Upper lobe of left lung (tissue), 6 donors: ENCODE measurements around the gene ATP6V1B1. TPM values are rescaled to one million over a fixed set of nuclear protein-coding genes. Genes with fewer than 3 reads are reported as not detected.
"Not testable (repeated sequence)": the region's sequence is repeated elsewhere in the genome, so short reads cannot be mapped to it uniquely, and the experiment has no call there.

Source experiments
- ATAC-seq, 2 donors: fragments of 200-7000 bp; cut with Tn5 transposase; one replicate each; pipeline ENCODE4 v1.9.1; 2022; ENCODE audit warnings: mild to moderate bottlenecking in 2 of 2, moderate library complexity in 2 of 2; ENCODE audit not compliant: low FRiP score in 2 of 2
- DNase-seq, 2 donors: peaks; one replicate each; pipeline ENCODE4 v3.0.0-alpha.2; 2019 to 2020
- H3K27ac ChIP-seq, 4 donors: fragments of 200-600 bp; sonication (generic); one replicate each; pipeline ENCODE4 v1.5.1; 2016 to 2019
- H3K27me3 ChIP-seq, 4 donors: fragments of 200-600 bp; sonication (generic); one replicate each; pipeline ENCODE4 v1.5.1; 2017 to 2019
- H3K36me3 ChIP-seq, 4 donors: fragments of 200-600 bp; sonication (generic); one replicate each; pipeline ENCODE4 v1.5.1; 2016 to 2019
- H3K4me1 ChIP-seq, 4 donors: fragments of 200-600 bp; sonication (generic); one replicate each; pipeline ENCODE4 v1.5.1; 2018 to 2019
- H3K4me3 ChIP-seq, 4 donors: fragments of 200-600 bp; sonication (generic); one replicate each; pipeline ENCODE4 v1.5.1; 2017 to 2019; ENCODE audit warnings: mild to moderate bottlenecking in 2 of 4, moderate library complexity in 1 of 4
- H3K9me3 ChIP-seq, 4 donors: fragments of 200-600 bp; sonication (generic); one replicate each; pipeline ENCODE4 v1.5.1; 2018 to 2019
- EP300 ChIP-seq, 4 donors: sonication (generic); formaldehyde crosslinking; IDR thresholded peaks; one replicate each; pipeline ENCODE4 v1.5.1; 2017; ENCODE audit warnings: antibody characterized with exemption in 4 of 4, control low read depth in 2 of 4
- POLR2A ChIP-seq, 4 donors: fragments of 450-650 bp; IDR thresholded peaks; one replicate each; pipeline ENCODE4 v1.5.1; 2016 to 2017; ENCODE audit warnings: antibody characterized with exemption in 4 of 4, mild to moderate bottlenecking in 2 of 4
- POLR2AphosphoS5 ChIP-seq, 2 donors: sonication (generic); formaldehyde crosslinking; IDR thresholded peaks; one replicate each; pipeline ENCODE4 v1.5.1; 2017; ENCODE audit warnings: antibody characterized with exemption in 2 of 2
- WGBS, 2 donors: methylation state at CpG; one replicate each; pipeline ENCODE4 v1.1.5; 2017 to 2018; 5-methylcytosine and 5-hydroxymethylcytosine counted together
- small RNA-seq, 4 donors: library from RNA; depleted of rRNA; stranded (forward); fragments of <200 nt; gene quantifications; one replicate each; pipeline ENCODE3, GENCODE V24; 2016
- total RNA-seq, 6 donors: library from RNA; depleted of rRNA in 4 of 6; stranded (reverse); fragments of >200 nt in 4 of 6; gene quantifications; one replicate each; pipeline versions ENCODE4 v1.1.0 to v1.2.1, GENCODE V29; 2016 to 2021
- TF ChIP-seq, protein P1 (sequence below), 6 experiments: fragments of 450-650 bp in 4 of 6; fragments of 200-600 bp in 2 of 6; sonication (generic) in 2 of 6; IDR thresholded peaks; one replicate each; pipeline ENCODE4 v1.5.1; 2016 to 2019; ENCODE audit warnings: antibody characterized with exemption in 6 of 6
- donor health status: DM: no; HTN: no; CAD: no; lungs with moderate emphysema.
- donor health status: DM: no; HTN: yes; CAD: no; lungs with severe emphysema.

The ATP6V1B1 gene
- total RNA-seq, 6 donors from 2014 or later: 1.6 to 23.0 (median 3.2) TPM; not detected in 1

- Histone ChIP-seq H3K4me1 (peaks cover 0 to 2% (median under 1%) of the 10 kb centered on the region in 4 donors), H3K27me3 (no peaks in the 10 kb centered on the region), H3K9me3 (no peaks in the 10 kb centered on the region), H3K4me3 (no peak overlapping the region), H3K27ac (no peak overlapping the region), H3K36me3 (no peaks in the 10 kb centered on the region)
- ATAC-seq (no peak), DNase-seq (no peak)
- TF ChIP-seq POLR2A (IDR thresholded peaks at IDR 0.05) (no peak), POLR2AphosphoS5 (IDR thresholded peaks at IDR 0.05) (no peak), EP300 (IDR thresholded peaks at IDR 0.05) (no peak)
- TF ChIP-seq, protein P1, sequence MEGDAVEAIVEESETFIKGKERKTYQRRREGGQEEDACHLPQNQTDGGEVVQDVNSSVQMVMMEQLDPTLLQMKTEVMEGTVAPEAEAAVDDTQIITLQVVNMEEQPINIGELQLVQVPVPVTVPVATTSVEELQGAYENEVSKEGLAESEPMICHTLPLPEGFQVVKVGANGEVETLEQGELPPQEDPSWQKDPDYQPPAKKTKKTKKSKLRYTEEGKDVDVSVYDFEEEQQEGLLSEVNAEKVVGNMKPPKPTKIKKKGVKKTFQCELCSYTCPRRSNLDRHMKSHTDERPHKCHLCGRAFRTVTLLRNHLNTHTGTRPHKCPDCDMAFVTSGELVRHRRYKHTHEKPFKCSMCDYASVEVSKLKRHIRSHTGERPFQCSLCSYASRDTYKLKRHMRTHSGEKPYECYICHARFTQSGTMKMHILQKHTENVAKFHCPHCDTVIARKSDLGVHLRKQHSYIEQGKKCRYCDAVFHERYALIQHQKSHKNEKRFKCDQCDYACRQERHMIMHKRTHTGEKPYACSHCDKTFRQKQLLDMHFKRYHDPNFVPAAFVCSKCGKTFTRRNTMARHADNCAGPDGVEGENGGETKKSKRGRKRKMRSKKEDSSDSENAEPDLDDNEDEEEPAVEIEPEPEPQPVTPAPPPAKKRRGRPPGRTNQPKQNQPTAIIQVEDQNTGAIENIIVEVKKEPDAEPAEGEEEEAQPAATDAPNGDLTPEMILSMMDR (IDR thresholded peaks at IDR 0.05): no peak
- WGBS, 2 donors: 60 to 75% methylated on average over 1 to 2 of the region's 2 CpGs
Measured at GRCh38 chr2:71006323-71006722, 70.6 kb downstream of the ATP6V1B1 start.

DNA sequence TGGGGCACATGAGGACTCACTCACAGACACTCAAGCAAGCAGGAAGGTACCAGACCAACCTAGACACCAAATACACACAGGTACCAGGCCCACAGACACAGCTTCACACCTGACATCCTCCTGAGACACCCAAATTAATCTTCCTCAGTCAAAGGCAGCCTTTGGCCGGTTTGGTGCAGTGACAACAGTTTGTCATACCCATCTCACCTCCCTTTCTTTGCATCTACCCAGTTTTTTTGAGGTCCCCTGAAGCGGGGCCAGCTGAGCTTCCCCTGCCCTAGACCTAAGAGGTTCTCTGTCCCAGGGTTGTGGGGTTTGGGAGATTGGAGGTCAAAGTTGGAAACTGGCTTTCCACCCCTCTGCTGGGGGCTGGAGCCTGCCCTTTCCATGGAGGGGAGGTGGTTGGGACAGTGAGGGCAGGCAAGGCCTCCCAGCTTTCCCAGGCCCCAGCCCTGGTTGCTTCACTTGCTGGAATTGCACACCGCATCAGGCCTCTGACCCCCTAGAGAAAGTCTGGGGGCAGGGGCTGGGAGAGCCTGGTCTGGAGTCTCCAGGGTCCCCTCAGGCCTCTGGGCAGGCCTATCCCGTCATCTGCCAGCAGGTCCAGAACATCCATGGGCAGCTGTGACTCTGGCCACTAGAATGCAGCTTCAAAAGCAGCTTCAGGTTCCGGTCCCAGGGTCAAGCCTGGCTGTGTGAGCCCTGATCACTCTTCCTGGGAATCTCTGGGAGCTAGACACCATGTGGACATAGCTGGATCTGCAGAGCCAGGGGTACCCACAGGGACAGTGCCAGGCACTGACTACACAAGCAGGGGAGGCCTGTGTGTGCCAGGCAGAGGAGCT is 71.5 kb downstream of the ATP6V1B1 start:
- TF ChIP-seq POLR2A (IDR thresholded peaks at IDR 0.05): no peak
- TF ChIP-seq EP300 (IDR thresholded peaks at IDR 0.05): no peak
- TF ChIP-seq, protein P1 (IDR thresholded peaks at IDR 0.05): no peak
- TF ChIP-seq POLR2AphosphoS5 (IDR thresholded peaks at IDR 0.05): no peak
- Histone ChIP-seq H3K4me3 (no peak overlapping the region), H3K36me3 (no peaks in the 10 kb centered on the region), H3K9me3 (no peaks in the 10 kb centered on the region), H3K4me1 (no peaks in the 10 kb centered on the region), H3K27me3 (no peaks in the 10 kb centered on the region), H3K27ac (no peak overlapping the region)
- WGBS, 2 donors: 83 to 89% methylated on average over 2 to 4 of the region's 5 CpGs
- DNase-seq: no peak
- peak in 1 of 2 donors; percentile 16 for ATAC-seq

DNA sequence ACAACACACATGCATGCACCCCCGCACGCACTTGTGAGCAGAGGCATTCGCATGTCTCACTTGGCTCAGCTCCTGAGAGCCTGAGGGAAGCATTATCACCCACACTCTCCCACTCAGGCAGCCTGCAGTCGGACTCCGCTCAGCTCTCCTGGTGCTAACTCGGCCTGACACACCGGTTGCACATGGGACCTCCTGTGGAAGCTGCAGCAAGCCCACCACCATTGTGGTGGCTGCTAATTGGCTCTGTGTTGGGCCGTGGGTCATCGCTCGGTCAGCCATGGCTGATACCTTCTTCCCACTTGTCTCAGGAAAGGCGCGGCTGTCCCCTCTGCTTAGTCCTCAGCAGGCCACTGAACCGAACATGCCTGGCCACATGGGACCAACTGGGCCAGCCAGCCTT is 72.6 kb downstream of the ATP6V1B1 start:
- ATAC-seq: no peak
- no peaks in the 10 kb centered on the region for H3K36me3 ChIP-seq
- WGBS, 2 donors: 93 to 96% methylated on average over 8 to 13 of the region's 13 CpGs

DNA sequence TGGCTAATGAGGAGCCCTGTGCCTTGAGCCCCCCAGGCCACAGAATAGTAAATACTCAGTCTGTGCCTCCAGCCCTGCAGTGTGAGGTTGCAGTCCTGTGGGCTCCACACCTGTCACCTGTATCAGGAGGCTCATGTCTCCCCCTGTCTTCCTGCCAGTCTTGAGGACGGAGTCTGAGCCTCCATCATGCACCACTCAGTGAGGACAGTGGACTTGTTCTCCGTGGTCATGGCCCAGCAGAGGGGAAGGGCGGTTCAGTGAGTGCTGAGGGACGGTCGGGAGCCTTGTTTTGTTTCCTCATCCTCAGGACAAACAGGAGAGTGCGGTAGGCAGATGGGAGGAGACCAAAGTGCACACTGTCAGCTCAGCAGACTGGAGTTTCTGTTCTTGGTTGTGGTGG is 76.1 kb downstream of the ATP6V1B1 start:
- 17 to 40% methylated on average over 2 to 3 of the region's 6 CpGs for WGBS, 2 donors
- H3K4me3 ChIP-seq, H3K36me3 ChIP-seq, DNase-seq, H3K4me1 ChIP-seq, H3K27ac ChIP-seq, ATAC-seq, H3K27me3 ChIP-seq, H3K9me3 ChIP-seq: not testable (repeated sequence)

More for the DNA sequence above, 72.6 kb downstream of the ATP6V1B1 start:
- TF ChIP-seq POLR2A (IDR thresholded peaks at IDR 0.05) (no peak), POLR2AphosphoS5 (IDR thresholded peaks at IDR 0.05) (no peak), EP300 (IDR thresholded peaks at IDR 0.05) (no peak)
- TF ChIP-seq, protein P1 (IDR thresholded peaks at IDR 0.05): no peak
- no peaks in the 10 kb centered on the region for H3K9me3 ChIP-seq
- no peak for DNase-seq
- no peaks in the 10 kb centered on the region for H3K27me3 ChIP-seq
- H3K4me1 ChIP-seq: no peaks in the 10 kb centered on the region
- no peak overlapping the region for H3K4me3 ChIP-seq
- no peak overlapping the region for H3K27ac ChIP-seq

Small RNA genes lying within 50 kb of the gene (small RNA-seq; reads per million reads assigned to genes)
- gene RF02272: 0 reads per million in 4 donors
- gene RN7SL160P: 0 reads per million in 4 donors

Other genes with a start within 250 kb of the ATP6V1B1 start
- 1 to 10 TPM in 2 of 6 donors, under 1 TPM in 4; under 0.01 to 3.3 (median 0.50) TPM for gene ADD2, start 167.7 kb upstream of the ATP6V1B1 start, total RNA-seq
- not detected for gene FIGLA, start 145.3 kb upstream of the ATP6V1B1 start, total RNA-seq
- 1 to 10 TPM in 1 of 6 donors, under 1 TPM in 4, not detected in 1; 0.15 to 1.0 (median 0.57) TPM for gene CLEC4F, start 115.3 kb upstream of the ATP6V1B1 start, total RNA-seq
- 1 to 10 TPM in 1 of 6 donors, under 1 TPM in 1, not detected in 4; 0.74 to 2.2 TPM for gene CD207, start 100.1 kb upstream of the ATP6V1B1 start, total RNA-seq
- 10 to 100 TPM in 1 of 6 donors, 1 to 10 TPM in 1, under 1 TPM in 3, not detected in 1; 0.83 to 10.5 (median 0.91) TPM for gene VAX2, start 35.3 kb upstream of the ATP6V1B1 start, total RNA-seq
- 10 to 100 TPM in 1 of 6 donors, 1 to 10 TPM in 2, under 1 TPM in 3; 0.26 to 10.5 (median 1.4) TPM for gene ANKRD53, start 42.7 kb downstream of the ATP6V1B1 start, total RNA-seq
- 10 to 100 TPM; 10.9 to 68.3 (median 33.8) TPM for gene TEX261, start 59.0 kb downstream of the ATP6V1B1 start, total RNA-seq
- 100 to 1,000 TPM in 4 of 6 donors, 10 to 100 TPM in 2; 51.4 to 157 (median 139) TPM for gene NAGK, start 132.7 kb downstream of the ATP6V1B1 start, total RNA-seq
- gene MCEE, start 194.3 kb downstream of the ATP6V1B1 start, total RNA-seq: 10 to 100 TPM in 4 of 6 donors, 1 to 10 TPM in 2; 6.8 to 37.7 (median 18.6) TPM
- 10 to 100 TPM; 11.7 to 35.6 (median 25.8) TPM for gene MPHOSPH10, start 194.7 kb downstream of the ATP6V1B1 start, total RNA-seq